Uterus (tissue), 4 donors: ENCODE data around the gene SYNGR2. TPM values are rescaled to one million over a fixed set of nuclear protein-coding genes. Genes with fewer than 3 reads are reported as not detected.

ENCODE experiments used
- DNase-seq, 2 donors: peaks; one replicate each; pipeline ENCODE4 v3.0.0-alpha.2; 2019 to 2020
- H3K27ac ChIP-seq, 2 donors: fragments of 200-600 bp; sonication (generic); 1 replicate in 1 of 2; 2 replicates in 1 of 2; pipeline ENCODE4 v1.5.1; 2016 to 2018
- H3K27me3 ChIP-seq, 2 donors: fragments of 200-600 bp; sonication (generic); one replicate each; pipeline ENCODE4 v1.5.1; 2018 to 2019; ENCODE audit warnings: control low read depth in 1 of 2
- H3K36me3 ChIP-seq, 2 donors: fragments of 200-600 bp; sonication (generic); one replicate each; pipeline ENCODE4 v1.5.1; 2019; ENCODE audit warnings: control low read depth in 1 of 2
- H3K4me1 ChIP-seq, 2 donors: fragments of 200-600 bp; sonication (generic); one replicate each; pipeline ENCODE4 v1.5.1; 2018 to 2019; ENCODE audit warnings: control low read depth in 1 of 2
- H3K4me3 ChIP-seq, 2 donors: fragments of 200-600 bp; sonication (generic); 1 replicate in 1 of 2; 2 replicates in 1 of 2; pipeline ENCODE4 v1.5.1; 2018 to 2019; ENCODE audit warnings: mild to moderate bottlenecking in 1 of 2
- H3K9me3 ChIP-seq, 2 donors: fragments of 200-600 bp; sonication (generic); one replicate each; pipeline ENCODE4 v1.5.1; 2019; ENCODE audit warnings: control low read depth in 1 of 2
- POLR2A ChIP-seq, 2 donors: fragments of 450-650 bp; IDR thresholded peaks; one replicate each; pipeline ENCODE4 v1.6.1; 2016; ENCODE audit warnings: antibody characterized with exemption in 2 of 2, mild to moderate bottlenecking in 1 of 2, moderate library complexity in 1 of 2
- intact Hi-C: fragments of 100-400 bp; cut with DNase I; formaldehyde crosslinking; loops from one replicate; pipeline ENCODE4 v1.15.1; 2023; ENCODE audit warnings: low total_unique reads
- total RNA-seq, 4 donors: library from RNA; depleted of rRNA in 3 of 4; stranded (reverse); fragments of >200 nt in 3 of 4; gene quantifications; one replicate each; pipeline versions ENCODE4 v1.1.0 to v1.2.4, GENCODE V29; 2014 to 2023
- TF ChIP-seq, protein P1 (sequence below), 4 experiments: fragments of 200-600 bp in 2 of 4; fragments of 450-650 bp in 2 of 4; sonication (generic) in 2 of 4; IDR thresholded peaks; one replicate each; pipeline ENCODE4 v1.5.1; 2016 to 2019; ENCODE audit warnings: antibody characterized with exemption in 4 of 4, mild to moderate bottlenecking in 2 of 4, moderate library complexity in 1 of 4
- donor health status: DM: yes; HTN: yes; CAD: no.

The SYNGR2 gene
- total RNA-seq, 4 donors from 2014 or later, result 16.7 to 83.2 (median 49.1) TPM

DNA sequence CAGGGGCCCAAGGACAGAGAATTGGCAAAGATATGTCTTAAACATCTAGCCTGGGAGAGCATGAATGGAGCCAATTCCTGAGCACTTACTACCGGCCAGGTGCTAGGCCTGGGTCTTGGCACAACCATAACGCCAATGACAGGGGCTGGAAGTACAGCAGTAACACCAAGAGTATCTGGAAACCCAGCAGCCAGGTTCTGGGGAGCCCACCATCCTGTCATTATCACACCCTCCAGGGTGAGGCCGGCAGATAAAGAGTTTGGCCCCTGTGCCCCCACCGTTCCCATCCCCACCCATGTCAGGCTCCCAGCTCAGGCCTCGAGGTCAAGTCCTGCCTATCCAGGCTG is 38.3 kb upstream of the SYNGR2 start:
- TF ChIP-seq, protein P1, sequence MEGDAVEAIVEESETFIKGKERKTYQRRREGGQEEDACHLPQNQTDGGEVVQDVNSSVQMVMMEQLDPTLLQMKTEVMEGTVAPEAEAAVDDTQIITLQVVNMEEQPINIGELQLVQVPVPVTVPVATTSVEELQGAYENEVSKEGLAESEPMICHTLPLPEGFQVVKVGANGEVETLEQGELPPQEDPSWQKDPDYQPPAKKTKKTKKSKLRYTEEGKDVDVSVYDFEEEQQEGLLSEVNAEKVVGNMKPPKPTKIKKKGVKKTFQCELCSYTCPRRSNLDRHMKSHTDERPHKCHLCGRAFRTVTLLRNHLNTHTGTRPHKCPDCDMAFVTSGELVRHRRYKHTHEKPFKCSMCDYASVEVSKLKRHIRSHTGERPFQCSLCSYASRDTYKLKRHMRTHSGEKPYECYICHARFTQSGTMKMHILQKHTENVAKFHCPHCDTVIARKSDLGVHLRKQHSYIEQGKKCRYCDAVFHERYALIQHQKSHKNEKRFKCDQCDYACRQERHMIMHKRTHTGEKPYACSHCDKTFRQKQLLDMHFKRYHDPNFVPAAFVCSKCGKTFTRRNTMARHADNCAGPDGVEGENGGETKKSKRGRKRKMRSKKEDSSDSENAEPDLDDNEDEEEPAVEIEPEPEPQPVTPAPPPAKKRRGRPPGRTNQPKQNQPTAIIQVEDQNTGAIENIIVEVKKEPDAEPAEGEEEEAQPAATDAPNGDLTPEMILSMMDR (IDR thresholded peaks at IDR 0.05), result no peak
- TF ChIP-seq POLR2A (IDR thresholded peaks at IDR 0.05), result no peak
- H3K27ac ChIP-seq, result no peak overlapping the region
- H3K36me3 ChIP-seq, result no peaks in the 10 kb centered on the region
- no peaks in the 10 kb centered on the region for H3K9me3 ChIP-seq
- H3K4me1 ChIP-seq, result peaks cover 0 to 18% of the 10 kb centered on the region in 2 donors
- peaks cover 0 to 10% of the 10 kb centered on the region in 2 donors for H3K27me3 ChIP-seq
- no peak for DNase-seq
- intact Hi-C loops, result no loop called here
- no peak overlapping the region for H3K4me3 ChIP-seq

DNA sequence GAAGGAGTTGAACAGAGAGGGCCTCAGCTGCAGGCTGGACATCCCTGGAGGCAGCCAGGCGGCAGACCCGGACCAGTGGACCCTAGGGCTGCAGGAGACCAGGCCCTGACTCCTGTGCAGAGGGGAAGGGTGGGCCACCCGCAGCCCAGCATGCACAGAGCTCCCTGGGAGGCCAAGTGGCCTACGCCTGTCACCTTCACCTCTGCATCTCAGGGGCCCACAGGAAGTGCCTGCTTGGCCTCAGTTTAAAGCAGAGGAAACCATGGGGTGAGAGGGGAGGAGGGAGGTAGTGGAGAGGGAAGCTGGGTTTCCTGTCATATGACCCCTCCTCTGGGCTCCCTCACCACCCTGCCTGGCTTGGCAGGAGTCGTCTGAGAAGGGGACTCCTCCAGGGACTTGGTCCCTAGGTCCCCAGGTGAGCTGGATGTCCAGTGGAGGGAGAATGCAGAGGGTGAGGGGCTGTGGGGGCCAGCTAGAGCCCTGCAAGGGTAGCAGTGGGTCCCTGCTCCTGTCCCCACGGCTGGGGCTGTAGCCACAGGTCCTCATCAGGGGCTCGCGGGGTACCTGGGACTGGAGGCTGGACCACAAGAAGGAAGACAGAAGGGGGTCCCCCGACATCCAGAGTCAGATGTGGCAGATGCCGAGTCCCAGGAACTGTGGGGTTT is 37.8 kb upstream of the SYNGR2 start, which contains the start of gene TMC8:
Gene TMC8, plus strand, starts transcription at position 335 of the 665 bp plus-strand sequence. CDS start 818 bp downstream, outside the sequence.
- H3K27me3 ChIP-seq, result peaks cover 0 to 10% of the 10 kb centered on the region in 2 donors
- H3K9me3 ChIP-seq, result no peaks in the 10 kb centered on the region
- TF ChIP-seq, protein P1 (IDR thresholded peaks at IDR 0.05), result no peak
- no peak for TF ChIP-seq POLR2A (IDR thresholded peaks at IDR 0.05)
- H3K36me3 ChIP-seq, result no peaks in the 10 kb centered on the region
- no peak within 1 kb of the TSS for H3K4me3 ChIP-seq
- no peak for DNase-seq
- peaks cover 0 to 18% of the 10 kb centered on the region in 2 donors for H3K4me1 ChIP-seq
- H3K27ac ChIP-seq, result peak within 1 kb of the TSS in 1 of 2 donors; percentile 27
- intact Hi-C loops, result no loop called here

DNA sequence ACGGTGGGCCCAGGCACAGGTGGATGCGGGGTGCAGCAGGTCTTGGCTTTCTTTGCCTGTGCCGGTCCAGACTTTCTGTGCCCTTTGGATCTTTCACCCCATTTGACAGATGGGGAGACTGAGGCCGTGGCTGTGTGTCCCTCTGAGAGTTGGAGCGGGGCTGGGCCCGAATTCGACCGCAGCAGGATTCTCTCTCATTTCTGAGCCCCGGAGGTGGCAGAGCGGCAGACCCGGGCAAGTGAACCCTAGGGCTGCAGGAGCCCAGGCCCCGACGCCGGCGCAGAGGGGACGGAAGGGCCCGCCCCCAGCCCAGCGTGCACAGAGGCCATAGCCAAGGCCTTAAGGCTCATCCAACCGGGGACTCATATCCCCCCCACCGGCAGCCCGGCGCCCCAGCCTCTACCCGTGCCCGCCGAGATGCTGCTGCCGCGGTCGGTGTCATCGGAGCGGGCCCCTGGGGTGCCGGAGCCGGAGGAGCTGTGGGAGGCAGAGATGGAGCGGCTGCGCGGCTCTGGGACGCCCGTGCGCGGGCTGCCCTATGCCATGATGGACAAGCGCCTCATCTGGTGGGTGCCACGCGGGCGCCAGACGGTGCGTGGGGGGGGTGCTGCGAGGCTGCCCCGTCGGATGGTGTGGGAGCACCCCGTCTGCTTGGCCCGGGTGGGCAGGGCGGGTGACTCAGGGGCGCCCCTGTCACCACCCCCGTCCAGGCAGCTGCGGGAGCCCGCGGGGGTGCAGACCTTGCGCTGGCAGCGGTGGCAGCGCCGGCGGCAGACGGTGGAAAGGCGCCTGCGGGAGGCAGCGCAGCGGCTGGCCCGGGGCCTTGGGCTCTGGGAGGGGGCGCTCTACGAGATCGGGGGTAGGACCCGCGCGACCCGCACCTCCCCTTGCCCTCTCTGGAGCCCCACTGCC is 37.0 kb upstream of the SYNGR2 start:
- peaks cover 0 to 10% of the 10 kb centered on the region in 2 donors for H3K27me3 ChIP-seq
- TF ChIP-seq POLR2A (IDR thresholded peaks at IDR 0.05), result no peak
- TF ChIP-seq, protein P1 (IDR thresholded peaks at IDR 0.05), result no peak
- no peaks in the 10 kb centered on the region for H3K36me3 ChIP-seq
- H3K9me3 ChIP-seq, result no peaks in the 10 kb centered on the region
- H3K27ac ChIP-seq, result no peak overlapping the region
- intact Hi-C loops, result no loop called here
- no peak for DNase-seq
- peaks cover 0 to 18% of the 10 kb centered on the region in 2 donors for H3K4me1 ChIP-seq
- no peak overlapping the region for H3K4me3 ChIP-seq

DNA sequence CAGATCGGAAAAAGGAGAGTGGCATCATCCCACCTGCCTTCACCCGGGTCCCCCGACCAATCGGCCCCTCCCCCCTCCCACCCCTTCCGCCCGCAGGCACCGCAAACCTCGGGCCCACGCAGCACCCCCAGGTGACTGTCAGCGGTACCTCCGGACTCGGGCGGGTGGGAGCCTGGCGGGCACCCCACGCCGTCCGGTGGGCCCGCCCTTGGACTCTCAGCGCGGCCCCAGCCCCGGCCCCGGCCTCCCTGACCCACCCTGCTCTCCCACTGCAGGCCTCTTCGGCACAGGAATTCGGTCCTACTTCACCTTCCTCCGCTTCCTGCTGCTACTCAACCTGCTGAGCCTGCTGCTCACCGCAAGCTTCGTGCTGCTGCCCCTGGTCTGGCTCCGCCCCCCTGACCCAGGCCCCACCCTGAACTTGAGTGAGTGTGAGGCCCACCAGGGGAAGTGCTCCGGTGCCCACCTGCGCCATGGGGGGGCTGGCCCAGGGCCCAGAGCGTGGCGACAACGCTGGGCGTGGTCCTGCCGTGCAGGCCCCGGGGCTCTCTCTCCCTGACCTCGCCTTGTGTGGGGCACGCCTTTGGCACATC is 36.2 kb upstream of the SYNGR2 start:
- Histone ChIP-seq H3K9me3 (no peaks in the 10 kb centered on the region), H3K36me3 (no peaks in the 10 kb centered on the region), H3K4me1 (peaks cover 0 to 17% of the 10 kb centered on the region in 2 donors), H3K4me3 (no peak overlapping the region), H3K27me3 (peaks cover 0 to 10% of the 10 kb centered on the region in 2 donors), H3K27ac (no peak overlapping the region)
- intact Hi-C loops, result no loop called here
- TF ChIP-seq, protein P1 (IDR thresholded peaks at IDR 0.05), result no peak
- TF ChIP-seq POLR2A (IDR thresholded peaks at IDR 0.05), result no peak
- DNase-seq, result no peak
